Tibial nerve (tissue), 4 donors: ENCODE results near the gene ERGIC2.

Source experiments
- CTCF ChIP-seq, 5 experiments: fragments of 200-600 bp in 3 of 5; fragments of 450-650 bp in 2 of 5; sonication (generic) in 3 of 5; IDR thresholded peaks; one replicate each; pipeline ENCODE4 v1.5.1; 2016 to 2019; ENCODE audit warnings: antibody characterized with exemption in 5 of 5, mild to moderate bottlenecking in 3 of 5, moderate library complexity in 2 of 5
- EP300 ChIP-seq, 2 donors: sonication (generic); formaldehyde crosslinking; IDR thresholded peaks; one replicate each; pipeline ENCODE4 v1.6.1; 2017; ENCODE audit warnings: antibody characterized with exemption in 2 of 2, mild to moderate bottlenecking in 1 of 2
- POLR2A ChIP-seq, 2 donors: fragments of 450-650 bp; IDR thresholded peaks; one replicate each; pipeline ENCODE4 v1.6.1; 2017; ENCODE audit warnings: antibody characterized with exemption in 2 of 2, mild to moderate bottlenecking in 2 of 2, moderate library complexity in 2 of 2

GRCh38 chr12:29405561-29405960 is 24.6 kb upstream of the ERGIC2 start:
- TF ChIP-seq CTCF (IDR thresholded peaks at IDR 0.05) (no peak), POLR2A (IDR thresholded peaks at IDR 0.05) (no peak), EP300 (IDR thresholded peaks at IDR 0.05) (no peak)
